Prostate gland (tissue), 2 donors: ENCODE measurements around the gene LPAR5. TPM values are rescaled to one million over a fixed set of nuclear protein-coding genes. Genes with fewer than 3 reads are reported as not detected.

Experiments
- DNase-seq: peaks from one replicate; pipeline ENCODE4 v3.0.0-alpha.2; 2019; ENCODE audit warnings: low spot score
- H3K27ac ChIP-seq, 2 donors: fragments of 200-600 bp; sonication (generic); 2 replicates each; pipeline ENCODE4 v1.5.1; 2017 to 2019
- H3K27me3 ChIP-seq: fragments of 200-600 bp; sonication (generic); replicated peaks from 2 replicates; pipeline ENCODE4 v1.5.1; 2019; ENCODE audit not compliant: insufficient read depth
- H3K36me3 ChIP-seq, 2 donors: fragments of 200-600 bp; sonication (generic); 1 replicate in 1 of 2; 2 replicates in 1 of 2; pipeline versions ENCODE4 v1.5.1 to v1.8.1; 2017 to 2019
- H3K4me1 ChIP-seq: fragments of 200-600 bp; sonication (generic); replicated peaks from 2 replicates; pipeline ENCODE4 v1.5.1; 2019
- H3K4me3 ChIP-seq, 2 donors: fragments of 200-600 bp; sonication (generic); 2 replicates each; pipeline ENCODE4 v1.5.1; 2017 to 2019
- H3K9me3 ChIP-seq: fragments of 200-600 bp; sonication (generic); 2 replicates; pipeline ENCODE4 v1.5.1; 2017
- CTCF ChIP-seq, 4 experiments: fragments of 200-600 bp in 2 of 4; fragments of 450-650 bp in 2 of 4; sonication (generic) in 2 of 4; IDR thresholded peaks; 1 replicate in 3 of 4; 2 replicates in 1 of 4; pipeline ENCODE4 v1.5.1; 2016 to 2019; ENCODE audit warnings: antibody characterized with exemption in 4 of 4, mild to moderate bottlenecking in 2 of 4, moderate library complexity in 2 of 4
- POLR2A ChIP-seq: fragments of 450-650 bp; IDR thresholded peaks from one replicate; pipeline ENCODE4 v1.6.1; 2016; ENCODE audit warnings: antibody characterized with exemption, mild to moderate bottlenecking
- POLR2AphosphoS5 ChIP-seq: sonication (generic); formaldehyde crosslinking; IDR thresholded peaks from one replicate; pipeline ENCODE4 v1.6.1; 2017; ENCODE audit warnings: antibody characterized with exemption
- WGBS: methylation state at CpG from one replicate; pipeline ENCODE4 v1.1.5; 2018; 5-methylcytosine and 5-hydroxymethylcytosine counted together
- intact Hi-C: fragments of 100-400 bp; cut with DNase I; formaldehyde crosslinking; loops from one replicate; pipeline ENCODE4 v1.14.2; 2022
- total RNA-seq, 2 donors: library from RNA; depleted of rRNA; stranded (reverse); fragments of >200 nt; gene quantifications; one replicate each; pipeline ENCODE4 v1.1.0, GENCODE V29; 2016

LPAR5 gene
- total RNA-seq, 2 donors from 2014 or later: 0.59 to 1.9 TPM

DNA sequence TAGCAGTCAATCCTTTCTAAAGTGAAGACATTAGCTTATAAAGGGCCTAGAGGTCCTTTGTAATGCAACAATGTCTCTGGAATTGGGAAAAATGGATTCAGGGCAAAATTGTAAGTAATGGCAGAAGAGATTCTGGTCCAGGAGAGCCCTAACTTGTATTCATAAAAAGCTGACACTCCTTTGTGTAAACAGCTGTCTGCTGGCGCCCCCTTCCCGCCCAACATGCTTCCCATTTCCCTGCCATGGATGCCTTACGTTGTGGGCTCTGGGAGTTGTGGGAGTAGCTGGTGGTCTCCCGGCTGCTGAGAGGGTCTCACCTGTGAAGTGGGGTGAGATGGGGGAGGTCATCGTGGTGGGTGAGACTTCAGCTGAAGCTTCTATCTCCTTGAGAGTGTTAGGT, 9.1 kb upstream of the LPAR5 start:
- Histone ChIP-seq H3K4me1 (no peaks in the 10 kb centered on the region), H3K27me3 (no peaks in the 10 kb centered on the region), H3K36me3 (no peaks in the 10 kb centered on the region), H3K9me3 (no peaks in the 10 kb centered on the region), H3K27ac (no peak overlapping the region), H3K4me3 (no peak overlapping the region)
- intact Hi-C loops: no loop called here
- no peak for DNase-seq
- no peak for TF ChIP-seq CTCF (IDR thresholded peaks at IDR 0.05)
- 35% methylated on average over 5 of the region's 5 CpGs for WGBS

DNA sequence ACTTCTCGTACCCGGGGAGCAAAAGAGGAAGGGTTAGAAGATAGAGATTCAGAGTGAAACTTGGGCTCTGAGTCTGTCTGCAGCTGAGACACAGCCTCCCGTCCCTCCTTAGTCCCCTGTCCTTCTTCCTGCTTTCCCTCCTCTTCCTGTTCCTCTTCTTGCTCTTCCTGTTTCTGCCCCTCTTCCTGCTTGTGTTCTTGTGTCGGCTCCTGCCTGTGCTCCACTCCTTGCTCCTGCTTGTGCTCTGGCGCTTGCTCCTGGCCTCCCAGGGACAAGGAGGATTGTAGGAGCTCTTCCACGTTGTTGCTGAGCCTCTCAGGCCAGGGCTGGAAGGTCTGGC, 8.5 kb upstream of the LPAR5 start:
- Histone ChIP-seq H3K27me3 (no peaks in the 10 kb centered on the region), H3K36me3 (no peaks in the 10 kb centered on the region), H3K9me3 (no peaks in the 10 kb centered on the region), H3K27ac (no peak overlapping the region), H3K4me1 (no peaks in the 10 kb centered on the region), H3K4me3 (no peak overlapping the region)
- WGBS: 68% methylated on average over 6 of the region's 6 CpGs
- TF ChIP-seq POLR2AphosphoS5 (no peak), CTCF (IDR thresholded peaks at IDR 0.05) (no peak), POLR2A (no peak)
- no peak for DNase-seq
- intact Hi-C loops: no loop called here

GRCh38 chr12:6643569-6644256, 8.0 kb upstream of the LPAR5 start:
- no peak for TF ChIP-seq CTCF (IDR thresholded peaks at IDR 0.05)
- TF ChIP-seq POLR2A: no peak
- no peak for TF ChIP-seq POLR2AphosphoS5
- no peaks in the 10 kb centered on the region for H3K9me3 ChIP-seq
- 81% methylated on average over 6 of the region's 6 CpGs for WGBS
- H3K4me3 ChIP-seq: no peak overlapping the region
- no peaks in the 10 kb centered on the region for H3K36me3 ChIP-seq
- no peaks in the 10 kb centered on the region for H3K4me1 ChIP-seq
- no peak overlapping the region for H3K27ac ChIP-seq
- DNase-seq: no peak
- intact Hi-C loops: no loop called here
- H3K27me3 ChIP-seq: no peaks in the 10 kb centered on the region

GRCh38 chr12:6641131-6641530, 5.4 kb upstream of the LPAR5 start:
- no peak for DNase-seq
- Histone ChIP-seq H3K27me3 (no peaks in the 10 kb centered on the region), H3K9me3 (no peaks in the 10 kb centered on the region), H3K4me1 (no peaks in the 10 kb centered on the region), H3K36me3 (no peaks in the 10 kb centered on the region), H3K27ac (no peak overlapping the region), H3K4me3 (no peak overlapping the region)
- intact Hi-C loops: no loop called here
- TF ChIP-seq CTCF (IDR thresholded peaks at IDR 0.05) (no peak), POLR2AphosphoS5 (no peak), POLR2A (no peak)
- WGBS: 38% methylated on average over 4 of the region's 4 CpGs

DNA sequence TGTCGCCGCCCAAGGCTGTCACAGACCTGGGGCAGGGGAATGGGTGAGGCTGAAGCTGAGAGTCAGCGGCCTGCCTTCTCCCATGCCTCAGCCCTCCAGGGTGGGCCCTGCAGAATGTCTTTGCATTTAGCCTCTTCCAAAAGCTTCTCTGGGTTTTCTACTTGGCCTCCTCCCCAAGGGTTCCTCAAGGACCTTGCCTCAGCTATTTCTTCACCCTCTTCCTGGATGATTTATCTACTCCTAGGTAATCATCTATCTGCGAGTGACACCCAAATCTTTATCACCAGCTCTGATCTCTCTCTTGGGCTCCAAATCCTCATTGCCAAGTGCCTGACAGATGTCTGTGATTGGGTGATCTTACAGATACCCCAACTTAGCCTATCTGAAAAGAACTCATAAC, 4.7 kb upstream of the LPAR5 start:
- TF ChIP-seq POLR2AphosphoS5 (no peak), CTCF (IDR thresholded peaks at IDR 0.05) (no peak), POLR2A (no peak)
- no peaks in the 10 kb centered on the region for H3K9me3 ChIP-seq

More for the DNA sequence above, 4.7 kb upstream of the LPAR5 start:
- no peak for DNase-seq
- WGBS: 86% methylated on average over 4 of the region's 4 CpGs
- H3K27me3 ChIP-seq: no peaks in the 10 kb centered on the region
- H3K4me3 ChIP-seq: no peak overlapping the region
- no peak overlapping the region for H3K27ac ChIP-seq
- no peaks in the 10 kb centered on the region for H3K4me1 ChIP-seq
- intact Hi-C loops: no loop called here
- H3K36me3 ChIP-seq: no peaks in the 10 kb centered on the region
